Measurements from ENCODE around the gene DDX17. TPM values are rescaled to one million over a fixed set of nuclear protein-coding genes. Genes with fewer than 3 reads are reported as not detected.

Gene DDX17
- total RNA-seq, 1 experiment from 2014 or later = 529 TPM

- no peak overlapping the region for H3K23ac ChIP-seq (ENCODE audit: insufficient read length, low read depth, low read length)
- H3K79me2 ChIP-seq (ENCODE audit: insufficient read depth, low read length) = no peaks in the 10 kb centered on the region
- H2AFZ ChIP-seq (ENCODE audit: low read length) = no peak overlapping the region
- no peaks in the 10 kb centered on the region for H3K23me2 ChIP-seq (ENCODE audit: insufficient read length, low read depth, low read length, poor library complexity, severe bottlenecking)
- no peak overlapping the region for H2BK5ac ChIP-seq (ENCODE audit: insufficient read length, low read length)
- H4K5ac ChIP-seq (ENCODE audit: insufficient read length, low read depth, low read length) = no peak overlapping the region
- Mint-ChIP-seq H3K9me3 (no peaks in the 10 kb centered on the region; a peak in 1 of 5 replicates), H3K4me3 (no peak overlapping the region; a peak in 1 of 5 replicates), H3K36me3 (ENCODE audit: insufficient read depth in 1 of 3, low read depth in 3 of 3) (no peaks in the 10 kb centered on the region), H3K27me3 (ENCODE audit: low read depth) (peaks cover 8% of the 10 kb centered on the region), H3K27ac (peak overlapping the region in 1 of 3 experiments; percentile 14; a peak in 1 of 7 replicates), H3K4me1 (peaks cover 0 to 9% of the 10 kb centered on the region in 2 experiments; a peak in 3 of 4 replicates)
- H4K20me1 ChIP-seq (ENCODE audit: control insufficient read depth, insufficient read depth, insufficient read length) = no peaks in the 10 kb centered on the region
- no peak overlapping the region for H2BK20ac ChIP-seq (ENCODE audit: low read depth, low read length, poor library complexity, severe bottlenecking)
- H3K4me1 ChIP-seq (ENCODE audit: insufficient read depth, low read length) = no peaks in the 10 kb centered on the region
- H3K9me3 ChIP-seq (ENCODE audit: control insufficient read depth, low read depth, low read length) = no peaks in the 10 kb centered on the region
- H2BK15ac ChIP-seq (ENCODE audit: low read depth, low read length) = no peak overlapping the region
- no peak overlapping the region for H3T11ph ChIP-seq (ENCODE audit: low read length)
- no peak for TF ChIP-seq CTCF (conservative IDR thresholded peaks at IDR 0.05)
- no peaks in the 10 kb centered on the region for H3K79me1 ChIP-seq (ENCODE audit: insufficient read depth, low read depth, low read length, poor library complexity, severe bottlenecking)
- H3K4me2 ChIP-seq (ENCODE audit: insufficient read depth, insufficient read length, low read length) = no peak overlapping the region
- no peak overlapping the region for H3K4ac ChIP-seq (ENCODE audit: low read depth, low read length)
- H3K9ac ChIP-seq (ENCODE audit: extremely low read depth, insufficient read length, low read length) = no peak overlapping the region
- no peak for DNase-seq
- H3K27ac ChIP-seq (ENCODE audit: insufficient read length, low read depth, low read length) = no peak overlapping the region
- no peak overlapping the region; the same call in 1 of the 2 replicates for H3K14ac ChIP-seq (ENCODE audit: insufficient read depth, low read length)
- H3K56ac ChIP-seq (ENCODE audit: insufficient read length, low read depth, low read length) = no peak overlapping the region
- H3K18ac ChIP-seq (ENCODE audit: insufficient read length, low read depth, low read length) = no peak overlapping the region
- no peak overlapping the region for H4K8ac ChIP-seq (replicated peaks; ENCODE audit: insufficient read length, low read depth, low read length)
- H3K27me3 ChIP-seq (ENCODE audit: insufficient read depth, low read length) = no peaks in the 10 kb centered on the region
- H2AK5ac ChIP-seq (ENCODE audit: insufficient read length, low read length) = no peak overlapping the region
- no CpG with 5 or more reads among the region's 9 CpGs for WGBS (ENCODE audit: extremely low coverage, insufficient read length, low lambda C conversion rate)
- no peak overlapping the region for H2BK12ac ChIP-seq (ENCODE audit: insufficient read length, low read depth, low read length)
- H4K91ac ChIP-seq (ENCODE audit: insufficient read length, low read depth, low read length) = no peak overlapping the region
- no peak overlapping the region for H2BK120ac ChIP-seq (ENCODE audit: low read depth, low read length, poor library complexity, severe bottlenecking)
These were observed 68.7 kb downstream of the DDX17 start for GRCh38 chr22:38437416-38437815.
